Left lung (tissue), 10 donors: Measurements from ENCODE around the gene TRIM15. TPM values are rescaled to one million over a fixed set of nuclear protein-coding genes. Genes with fewer than 3 reads are reported as not detected.

ENCODE experiments used
- ATAC-seq: fragments of 200-7000 bp; cut with Tn5 transposase; one replicate; pipeline ENCODE4 v1.9.1; 2020; ENCODE audit warnings: moderate library complexity
- DNase-seq, 4 donors: peaks; one replicate each; pipeline ENCODE4 v3.0.0-alpha.2; 2013 to 2020
- H3K27ac ChIP-seq, 2 donors: fragments of 200-600 bp; sonication (generic) in 1 of 2; one replicate each; pipeline versions ENCODE4 v1.5.0 to v1.8.0; 2020 to 2021
- H3K27me3 ChIP-seq, 2 donors: fragments of 200-600 bp; sonication (generic) in 1 of 2; one replicate each; pipeline versions ENCODE4 v1.5.0 to v1.8.0; 2020 to 2021
- H3K36me3 ChIP-seq, 2 donors: fragments of 200-600 bp; sonication (generic) in 1 of 2; one replicate each; pipeline versions ENCODE4 v1.5.0 to v1.8.0; 2020 to 2021
- H3K4me1 ChIP-seq, 2 donors: fragments of 200-600 bp; one replicate each; pipeline ENCODE4 v1.8.0; 2021
- H3K4me3 ChIP-seq, 2 donors: fragments of 200-600 bp; sonication (generic) in 1 of 2; one replicate each; pipeline versions ENCODE4 v1.5.0 to v1.8.0; 2020 to 2021; ENCODE audit warnings: mild to moderate bottlenecking in 1 of 2
- H3K9me3 ChIP-seq, 2 donors: fragments of 200-600 bp; sonication (generic) in 1 of 2; one replicate each; pipeline versions ENCODE4 v1.5.0 to v1.8.0; 2020 to 2021
- CTCF ChIP-seq, 2 donors: fragments of 200-600 bp; sonication (generic) in 1 of 2; IDR thresholded peaks; one replicate each; pipeline versions ENCODE4 v1.5.0 to v1.8.0; 2021; ENCODE audit warnings: antibody characterized with exemption in 2 of 2
- intact Hi-C, 2 donors: fragments of 100-400 bp; cut with DNase I; formaldehyde crosslinking; loops; one replicate each; pipeline versions ENCODE4 v1.11.2 to v1.14.2; 2022
- polyA plus RNA-seq, 6 donors: library from polyadenylated mRNA; unstranded; fragments of 120-200 nt; gene quantifications; one replicate each; pipeline ENCODE4 v1.2.1, GENCODE V29; 2013; ENCODE audit not compliant: insufficient read length in 6 of 6
- total RNA-seq, 2 donors: library from RNA; stranded (reverse); fragmentation: NEBNext Ultra II Directional; extraction: Animal tissue kit (Norgen Biotek cat#: 25700); gene quantifications; one replicate each; pipeline ENCODE4 v1.2.1, GENCODE V29; 2021
- donor health status: DM: no; HTN: yes; CAD: no.
- donor health status: DM: no; HTN: no; CAD: no.

Gene TRIM15
- total and polyA plus RNA-seq, 8 donors: not detected

GRCh38 chr6:30178837-30179236 is 15.5 kb downstream of the TRIM15 start:
- no peaks in the 10 kb centered on the region for H3K4me1 ChIP-seq
- H3K27ac ChIP-seq: no peak overlapping the region
- peaks cover 0 to 5% of the 10 kb centered on the region in 2 donors for H3K9me3 ChIP-seq
- no peaks in the 10 kb centered on the region for H3K36me3 ChIP-seq
- DNase-seq: no peak
- no peak overlapping the region for H3K4me3 ChIP-seq
- no peak for ATAC-seq
- no peak for TF ChIP-seq CTCF (IDR thresholded peaks at IDR 0.05)
- H3K27me3 ChIP-seq: peaks cover 13 to 49% of the 10 kb centered on the region in 2 donors
- intact Hi-C loops: no loop called here

DNA sequence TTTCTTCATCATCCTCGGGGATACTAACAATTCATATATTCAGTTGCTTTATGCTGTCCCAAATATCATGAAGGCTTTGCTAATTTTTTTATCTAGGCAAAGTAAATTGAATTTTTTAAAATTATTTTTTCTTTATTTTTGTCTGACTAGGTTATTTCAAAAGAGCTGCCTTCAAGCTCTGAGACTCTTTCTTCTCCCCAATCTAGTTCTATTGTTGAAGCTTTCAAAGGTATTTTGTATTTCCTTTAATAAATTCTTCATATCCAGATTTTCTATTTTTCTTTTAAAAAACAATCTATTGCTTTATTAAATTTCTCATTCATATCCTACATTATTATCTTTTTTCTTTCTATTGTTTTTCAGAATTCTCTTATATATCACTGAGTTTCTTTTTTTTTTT is 16.8 kb downstream of the TRIM15 start:
- TF ChIP-seq CTCF (IDR thresholded peaks at IDR 0.05): no peak
- Histone ChIP-seq H3K4me3 (no peak overlapping the region), H3K4me1 (no peaks in the 10 kb centered on the region), H3K9me3 (peaks cover 0 to 5% of the 10 kb centered on the region in 2 donors), H3K27me3 (peaks cover 13 to 40% of the 10 kb centered on the region in 2 donors), H3K36me3 (peaks cover 0 to 7% of the 10 kb centered on the region in 2 donors), H3K27ac (no peak overlapping the region)
- intact Hi-C loops: no loop called here
- no peak for ATAC-seq
- no peak for DNase-seq

DNA sequence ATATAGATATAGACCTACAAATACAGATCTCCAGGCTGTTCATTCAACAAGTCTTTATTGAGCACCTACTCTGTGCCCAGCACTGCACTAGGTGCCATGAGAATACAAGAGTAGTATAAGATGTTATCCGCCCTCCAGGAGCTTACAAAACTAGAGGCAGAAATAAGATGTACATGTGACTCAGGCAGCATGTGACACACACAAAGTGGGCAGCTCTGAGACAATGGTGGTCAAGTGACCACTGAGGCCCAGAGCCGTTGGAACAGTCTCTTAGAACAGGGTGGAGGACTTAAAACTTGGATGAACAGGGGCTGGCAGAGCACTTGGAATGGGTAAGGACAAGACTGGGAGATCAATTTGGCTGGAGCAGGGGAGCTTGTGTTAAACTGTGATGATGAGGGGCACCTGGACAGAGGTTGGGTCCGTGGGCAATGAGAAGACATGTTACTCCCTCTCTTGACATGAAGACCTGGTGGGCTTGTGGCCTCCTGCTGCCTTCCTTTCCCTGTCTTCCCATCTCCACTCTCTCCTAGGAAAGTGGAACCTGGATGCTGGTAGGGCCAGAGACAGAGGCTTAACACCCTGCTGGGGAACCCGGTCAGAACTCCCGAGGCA is 21.2 kb downstream of the TRIM15 start:
- intact Hi-C loops: no loop called here
- H3K27ac ChIP-seq: no peak overlapping the region
- no peak for ATAC-seq
- no peak for DNase-seq
- no peaks in the 10 kb centered on the region for H3K4me1 ChIP-seq
- peaks cover 3% of the 10 kb centered on the region in 2 donors for H3K27me3 ChIP-seq
- no peak for TF ChIP-seq CTCF (IDR thresholded peaks at IDR 0.05)
- H3K9me3 ChIP-seq: peaks cover 0 to 3% of the 10 kb centered on the region in 2 donors
- H3K4me3 ChIP-seq: no peak overlapping the region
- H3K36me3 ChIP-seq: peaks cover 0 to 47% of the 10 kb centered on the region in 2 donors

- intact Hi-C loops: no loop called here
- H3K27me3 ChIP-seq: no peaks in the 10 kb centered on the region
- DNase-seq (no peak), ATAC-seq (no peak)
- H3K36me3 ChIP-seq: peaks cover 0 to 62% of the 10 kb centered on the region in 2 donors
- H3K27ac ChIP-seq: no peak overlapping the region
- H3K9me3 ChIP-seq: no peaks in the 10 kb centered on the region
- H3K4me1 ChIP-seq: no peaks in the 10 kb centered on the region
- H3K4me3 ChIP-seq: no peak overlapping the region
- TF ChIP-seq CTCF (IDR thresholded peaks at IDR 0.05): no peak
Observed at GRCh38 chr6:30185846-30186484, 22.6 kb downstream of the TRIM15 start.

DNA sequence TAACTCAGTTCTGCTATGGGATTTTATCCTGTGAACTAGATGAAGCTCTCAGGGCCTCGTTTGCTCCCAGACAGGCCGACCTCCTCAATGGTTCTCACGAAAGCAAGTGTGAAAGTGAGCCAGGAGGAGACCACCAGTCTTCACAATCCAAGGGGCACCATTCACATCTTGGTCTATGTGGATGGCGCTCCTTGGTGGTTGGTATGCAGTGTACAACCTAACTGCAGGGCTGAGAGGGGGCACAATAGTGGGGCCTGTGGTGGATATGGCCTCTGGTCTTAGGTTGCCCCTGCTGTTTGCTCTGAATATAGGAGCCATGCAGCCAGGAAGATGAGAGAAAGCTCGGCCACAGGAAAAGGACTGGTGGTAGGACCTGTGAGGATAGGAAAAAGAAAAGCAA is 25.2 kb downstream of the TRIM15 start:
- no peak for TF ChIP-seq CTCF (IDR thresholded peaks at IDR 0.05)

More for the DNA sequence above, 25.2 kb downstream of the TRIM15 start:
- DNase-seq (no peak), ATAC-seq (no peak)
- Histone ChIP-seq H3K27ac (no peak overlapping the region), H3K9me3 (no peaks in the 10 kb centered on the region), H3K36me3 (peaks cover 0 to 84% of the 10 kb centered on the region in 2 donors), H3K27me3 (no peaks in the 10 kb centered on the region), H3K4me1 (no peaks in the 10 kb centered on the region), H3K4me3 (no peak overlapping the region)
- intact Hi-C loops: no loop called here
